GM20000 (cell line): Measurements from ENCODE around the gene CTNND2.
"Not testable (repeated sequence)": the region's sequence is repeated elsewhere in the genome, so short reads cannot be mapped to it uniquely, and the experiment has no call there.

Source experiments
- DNase-seq: peaks from one replicate; pipeline ENCODE4 v3.0.0; 2012; ENCODE audit warnings: low spot score
- TF ChIP-seq, protein P1 (sequence below): IDR thresholded peaks from 2 replicates; pipeline ENCODE4 v1.5.1; 2012; ENCODE audit warnings: mild to moderate bottlenecking, control low read depth; ENCODE audit errors: extremely low read depth, missing control alignments

CTNND2 gene

GRCh38 chr5:11619339-11620024 lies 284.8 kb downstream of the CTNND2 start:
- DNase-seq = no peak
- TF ChIP-seq, protein P1, sequence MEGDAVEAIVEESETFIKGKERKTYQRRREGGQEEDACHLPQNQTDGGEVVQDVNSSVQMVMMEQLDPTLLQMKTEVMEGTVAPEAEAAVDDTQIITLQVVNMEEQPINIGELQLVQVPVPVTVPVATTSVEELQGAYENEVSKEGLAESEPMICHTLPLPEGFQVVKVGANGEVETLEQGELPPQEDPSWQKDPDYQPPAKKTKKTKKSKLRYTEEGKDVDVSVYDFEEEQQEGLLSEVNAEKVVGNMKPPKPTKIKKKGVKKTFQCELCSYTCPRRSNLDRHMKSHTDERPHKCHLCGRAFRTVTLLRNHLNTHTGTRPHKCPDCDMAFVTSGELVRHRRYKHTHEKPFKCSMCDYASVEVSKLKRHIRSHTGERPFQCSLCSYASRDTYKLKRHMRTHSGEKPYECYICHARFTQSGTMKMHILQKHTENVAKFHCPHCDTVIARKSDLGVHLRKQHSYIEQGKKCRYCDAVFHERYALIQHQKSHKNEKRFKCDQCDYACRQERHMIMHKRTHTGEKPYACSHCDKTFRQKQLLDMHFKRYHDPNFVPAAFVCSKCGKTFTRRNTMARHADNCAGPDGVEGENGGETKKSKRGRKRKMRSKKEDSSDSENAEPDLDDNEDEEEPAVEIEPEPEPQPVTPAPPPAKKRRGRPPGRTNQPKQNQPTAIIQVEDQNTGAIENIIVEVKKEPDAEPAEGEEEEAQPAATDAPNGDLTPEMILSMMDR = no peak

GRCh38 chr5:11617080-11617479 lies 287.2 kb downstream of the CTNND2 start:
- DNase-seq = no peak
- TF ChIP-seq, protein P1 = no peak

DNA sequence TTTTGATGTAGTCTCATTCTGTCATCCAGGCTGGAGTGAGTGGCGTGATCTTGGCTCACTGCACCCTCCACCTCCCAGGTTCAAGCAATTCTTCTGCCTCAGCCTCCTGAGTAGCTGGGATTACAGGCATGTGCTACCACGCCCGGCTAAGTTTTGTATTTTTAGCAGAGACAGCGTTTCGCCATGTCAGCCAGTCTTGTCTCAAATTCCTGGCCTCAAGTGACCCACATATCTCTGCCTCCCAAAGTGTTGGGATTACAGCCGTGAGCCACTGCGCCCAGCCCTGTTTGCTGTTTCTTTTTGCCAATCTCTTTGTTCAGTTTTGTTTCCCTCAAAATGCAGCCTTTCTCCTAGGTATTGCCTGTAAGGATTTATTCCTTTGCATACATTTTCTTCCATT lies 287.6 kb downstream of the CTNND2 start:
- DNase-seq = not testable (repeated sequence)

DNA sequence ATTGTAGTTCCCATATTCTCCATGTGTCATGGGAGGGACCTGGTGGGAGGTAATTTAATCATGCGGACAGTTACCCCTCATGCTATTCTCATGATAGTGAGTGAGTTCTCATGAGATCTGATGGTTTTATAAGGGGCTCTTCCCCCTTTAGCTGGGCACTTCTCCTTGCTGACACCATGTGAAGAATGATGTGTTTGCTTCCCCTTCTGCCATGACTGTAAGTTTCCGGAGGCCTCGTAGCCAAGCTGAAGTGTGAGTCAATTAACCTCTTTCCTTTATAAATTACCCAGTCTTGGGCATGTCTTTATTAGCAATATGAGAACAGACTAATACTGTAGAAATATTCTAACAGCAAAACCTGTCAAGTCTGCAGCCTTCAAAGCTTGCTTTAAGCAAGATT lies 293.2 kb downstream of the CTNND2 start:
- TF ChIP-seq, protein P1 = no peak

DNA sequence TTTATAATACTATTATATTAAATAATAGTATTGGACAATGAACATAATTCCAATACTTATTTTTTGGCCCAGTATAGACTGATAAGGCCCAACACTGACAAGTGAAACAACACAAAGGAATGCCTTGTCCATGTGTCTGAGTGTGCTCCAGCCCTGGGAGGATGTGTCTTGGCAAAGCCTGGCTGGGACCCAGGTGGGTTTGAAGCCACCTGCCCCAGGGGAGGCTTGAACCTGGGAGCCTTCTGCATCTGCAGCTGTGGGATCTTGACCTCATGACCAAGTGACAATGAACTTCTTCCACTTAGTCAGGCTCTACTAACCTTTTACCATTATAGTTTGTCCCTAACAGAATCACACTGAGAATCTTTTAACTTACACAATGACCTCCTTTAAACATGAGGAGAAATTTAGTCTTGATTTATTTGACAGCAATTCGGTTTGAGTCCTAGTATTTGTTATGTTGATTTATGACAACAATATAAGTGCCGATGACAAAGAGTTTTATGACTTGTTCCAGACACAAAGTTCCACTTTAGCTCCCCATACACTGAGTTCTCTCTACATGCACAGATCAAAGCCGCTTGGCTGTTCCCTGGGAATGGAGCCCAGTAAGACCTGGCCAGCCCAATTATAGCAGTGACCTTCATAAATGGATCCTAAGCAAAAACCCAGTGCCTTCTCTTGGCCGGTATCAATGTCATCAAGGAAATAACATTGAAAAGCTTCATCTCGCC lies 294.5 kb downstream of the CTNND2 start:
- TF ChIP-seq, protein P1 = no peak

More for the DNA sequence above, 293.2 kb downstream of the CTNND2 start:
- DNase-seq = no peak

GRCh38 chr5:11608530-11608929 lies 295.7 kb downstream of the CTNND2 start:
- no peak for DNase-seq
- TF ChIP-seq, protein P1 = no peak

More for the DNA sequence above, 294.5 kb downstream of the CTNND2 start:
- DNase-seq = no peak

DNA sequence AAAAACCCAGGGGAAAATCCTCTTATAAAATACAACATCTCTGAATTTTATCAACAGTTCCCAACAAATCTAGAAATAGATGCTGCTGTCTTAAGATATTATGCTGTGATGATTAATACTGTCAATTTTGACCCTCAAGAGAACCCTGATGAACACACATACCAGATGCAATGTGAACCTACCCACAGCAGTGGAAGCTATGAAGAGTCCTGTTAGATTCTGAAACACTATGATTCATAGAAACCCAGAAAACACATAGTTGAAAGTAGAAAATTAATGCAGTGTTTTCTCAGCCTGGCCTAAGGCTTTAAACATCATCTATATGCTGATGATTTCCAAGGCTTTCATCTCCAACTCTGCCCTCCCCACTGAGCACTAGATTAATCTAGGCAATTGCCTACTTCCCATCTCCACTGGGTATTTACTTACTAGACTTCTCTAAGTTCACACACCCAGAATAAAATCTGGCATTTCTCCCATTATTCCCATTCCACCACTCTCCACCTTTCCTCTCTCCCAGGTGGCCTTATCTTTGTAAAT lies 296.2 kb downstream of the CTNND2 start:
- TF ChIP-seq, protein P1 = no peak
- no peak for DNase-seq
